GM19240 (cell line): ENCODE results near the gene HHAT.

Source experiments
- DNase-seq: peaks from one replicate; pipeline ENCODE4 v3.0.0; 2011; ENCODE audit warnings: low spot score; ENCODE audit not compliant: insufficient read length

HHAT gene

DNA sequence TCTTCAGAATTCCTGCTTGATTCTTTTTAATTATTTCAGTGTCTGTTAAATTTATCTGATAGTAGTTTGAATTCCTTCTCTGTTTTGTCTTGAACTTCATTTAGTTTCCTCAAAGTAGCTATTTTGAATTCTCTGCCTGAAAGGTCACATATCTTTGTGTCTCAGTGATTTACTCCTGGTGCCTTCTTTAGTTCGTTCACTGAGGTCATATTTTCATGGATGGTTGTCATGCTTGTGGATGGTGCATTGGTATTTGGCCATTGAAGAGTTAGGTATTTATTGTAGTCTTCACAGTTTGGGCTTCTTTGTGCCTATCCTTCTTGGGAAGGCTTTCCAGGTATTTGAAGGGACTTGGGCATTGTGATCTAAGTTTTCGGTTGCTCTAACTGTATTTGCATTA, 267.9 kb downstream of the HHAT start:
- DNase-seq = no peak

DNA sequence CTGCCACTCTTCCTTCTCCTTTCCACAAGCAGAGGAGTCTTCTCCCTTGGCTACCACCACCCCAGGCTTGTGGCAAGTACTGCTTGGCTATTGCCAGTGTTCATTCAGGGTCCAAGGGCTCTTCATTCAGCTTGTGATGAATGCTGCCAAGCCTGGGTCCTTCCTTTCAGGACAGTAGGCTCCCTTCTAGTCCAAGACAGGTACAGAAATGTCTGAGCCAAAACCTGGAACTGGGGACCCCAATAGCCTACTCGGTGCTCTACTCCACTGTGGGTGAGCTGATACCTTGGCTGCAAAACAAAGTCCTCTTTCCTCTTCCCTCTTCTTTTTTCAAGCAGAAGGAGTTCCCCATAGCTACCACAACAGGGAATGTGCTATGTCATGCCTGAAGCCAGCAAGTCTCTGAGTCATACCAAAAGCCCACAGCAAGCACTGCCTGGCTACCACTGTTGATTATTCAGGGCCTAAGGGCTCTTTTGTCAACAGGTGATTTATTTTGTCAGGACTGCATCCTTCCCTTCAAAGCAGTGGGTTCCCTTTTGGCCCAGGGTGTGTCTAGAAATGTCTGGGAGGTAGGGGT, 268.9 kb downstream of the HHAT start:
- DNase-seq = no peak

DNA sequence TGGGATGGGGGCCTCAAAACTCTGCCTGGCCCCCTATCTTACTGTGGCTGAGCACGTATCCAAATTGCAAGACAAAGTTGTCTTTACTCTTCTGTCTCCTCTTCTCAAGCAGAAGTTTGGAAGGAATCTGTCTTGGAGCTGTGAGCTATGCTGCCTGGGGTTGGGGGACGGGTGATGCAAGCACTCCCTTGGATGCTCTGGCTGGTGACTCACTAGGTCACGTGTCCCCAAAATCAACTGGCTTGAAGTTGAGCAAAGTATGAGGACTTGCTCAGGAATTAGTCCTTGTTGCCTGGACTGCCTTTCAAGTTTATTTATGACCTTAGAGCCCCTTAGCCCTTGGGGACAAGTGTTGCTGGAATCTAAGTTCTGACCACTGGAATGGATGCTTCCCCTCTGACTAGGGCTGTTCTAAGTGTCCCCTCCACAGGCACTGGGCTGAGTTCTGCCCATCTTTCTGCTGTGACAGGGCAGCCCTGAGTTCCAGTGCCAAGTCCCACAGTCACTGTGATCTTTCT, 269.5 kb downstream of the HHAT start:
- no peak for DNase-seq

DNA sequence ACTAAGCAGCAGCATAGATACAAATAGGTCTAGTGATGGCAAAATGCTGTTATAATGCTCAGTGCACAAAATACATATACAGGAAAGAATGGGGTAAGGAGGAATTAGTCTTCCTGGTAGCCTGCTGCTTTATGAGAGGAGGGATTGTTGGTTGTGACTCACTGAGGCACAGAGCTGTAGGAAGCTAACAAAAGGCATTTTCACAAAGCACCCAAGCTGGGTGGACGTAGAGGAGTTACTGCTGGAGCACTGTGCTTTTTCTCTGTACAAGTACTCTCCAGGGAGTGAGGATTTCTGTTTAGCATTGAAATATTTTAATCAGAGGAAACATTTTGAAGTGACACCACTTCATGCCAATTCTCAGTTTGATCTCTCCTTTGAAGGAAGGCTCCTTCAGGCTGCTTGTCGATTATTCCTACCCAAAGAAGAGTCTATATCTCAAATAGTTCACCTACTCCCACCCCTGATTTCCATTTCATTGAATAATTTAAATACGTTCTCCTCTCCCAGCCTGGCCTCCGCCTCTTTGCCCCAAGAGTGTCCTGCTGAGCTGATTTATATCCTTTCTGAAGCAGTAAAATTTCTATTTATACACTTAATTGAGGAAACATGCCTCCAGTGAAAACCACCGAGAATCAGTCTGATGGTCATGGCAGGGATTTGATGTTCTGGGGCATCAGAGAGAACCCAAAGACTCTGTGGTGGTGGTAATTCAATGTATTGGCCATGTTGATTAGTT, 271.9 kb downstream of the HHAT start:
- DNase-seq = no peak

DNA sequence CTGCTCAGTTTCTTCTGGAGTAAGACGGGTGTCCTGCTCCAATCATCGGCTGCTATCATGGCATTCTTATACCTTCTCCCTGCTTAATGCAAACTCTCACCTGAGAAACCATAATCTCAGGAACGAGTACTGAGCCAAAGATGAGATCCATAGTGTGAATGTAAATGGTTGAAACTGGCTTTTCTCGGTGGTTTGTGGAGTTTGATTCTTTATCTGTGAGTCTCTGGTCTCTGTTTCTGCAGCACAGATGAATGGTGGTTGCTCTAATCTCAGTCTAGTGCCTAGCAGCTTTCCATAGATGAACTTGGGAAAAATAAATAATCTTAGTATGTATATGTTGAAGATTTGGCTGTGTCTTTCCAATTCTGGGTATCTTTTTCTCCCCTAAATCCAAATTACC, 274.4 kb downstream of the HHAT start:
- no peak for DNase-seq

DNA sequence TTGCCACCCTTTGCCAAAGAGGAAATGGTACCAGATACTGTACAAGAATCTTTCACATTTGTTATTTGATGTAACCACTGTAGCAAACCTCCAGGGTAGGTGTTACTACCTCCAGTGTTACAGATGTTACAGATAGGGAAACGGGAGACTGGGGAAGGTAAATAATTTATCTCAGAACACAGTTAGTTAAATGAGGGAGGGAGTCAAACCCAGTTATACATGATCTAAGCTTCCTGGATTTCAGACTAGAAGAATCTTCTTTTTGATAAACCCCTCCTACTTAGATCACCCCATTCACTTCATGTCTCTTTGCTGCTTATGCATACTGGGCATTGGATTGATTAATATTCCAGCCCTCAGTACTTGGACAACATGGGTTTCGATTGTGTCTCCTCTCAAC, 276.4 kb downstream of the HHAT start:
- DNase-seq = no peak

DNA sequence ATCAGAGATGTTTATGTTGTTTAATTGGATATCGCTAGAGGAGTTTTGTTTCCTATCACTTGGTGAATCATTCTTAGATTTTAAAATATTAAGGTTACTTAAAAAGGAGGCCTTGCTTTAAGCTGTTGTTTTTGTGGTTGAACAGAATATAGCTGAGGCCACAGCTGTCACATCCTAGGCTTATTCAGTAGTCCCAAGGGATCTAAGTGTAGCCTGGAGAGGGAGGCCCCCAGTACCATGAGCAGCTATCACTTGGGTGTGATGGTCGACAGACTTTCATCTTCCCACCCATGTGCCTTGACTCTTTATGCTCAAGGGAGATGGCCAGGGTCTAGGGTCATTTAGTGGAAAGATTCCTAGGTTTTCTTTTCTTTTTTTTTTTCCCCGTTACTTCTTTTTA, 278.7 kb downstream of the HHAT start:
- no peak for DNase-seq

DNA sequence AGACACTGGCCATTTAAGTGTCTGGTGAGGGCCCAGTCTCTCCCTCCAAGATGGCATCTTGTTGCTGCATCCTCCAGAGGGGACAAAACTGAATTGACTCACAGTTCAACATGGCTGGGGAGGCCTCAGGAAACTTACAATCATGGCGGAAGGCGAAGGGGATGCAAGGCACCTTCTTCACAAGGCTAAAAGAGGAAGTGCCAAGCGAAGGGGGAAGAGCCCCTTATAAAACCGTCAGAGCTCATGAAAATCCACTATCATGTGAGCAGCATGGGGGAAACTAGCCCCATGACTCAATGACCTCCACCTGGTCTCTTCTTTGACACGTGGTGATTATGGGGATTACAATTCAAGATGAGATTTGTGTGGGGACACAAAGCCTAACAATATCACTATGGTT, 280.1 kb downstream of the HHAT start:
- no peak for DNase-seq

DNA sequence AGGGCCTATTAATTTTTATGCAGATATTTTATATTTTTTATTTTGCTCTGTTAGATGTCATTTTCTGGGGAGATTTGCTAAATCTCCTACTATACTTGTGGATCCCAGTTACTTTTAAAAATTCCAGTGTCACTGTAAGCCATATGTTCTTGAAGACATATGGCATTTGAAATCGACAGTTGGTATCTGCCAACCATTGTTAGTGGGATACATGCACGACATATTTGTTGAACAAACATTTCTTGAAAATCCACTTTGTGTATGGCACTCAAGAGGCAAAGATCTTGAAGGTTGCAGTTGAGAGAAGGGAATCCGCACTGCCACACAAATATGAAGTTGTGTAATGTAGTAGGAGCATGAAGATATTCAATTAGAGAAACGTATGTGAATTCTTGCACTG, 287.7 kb downstream of the HHAT start:
- no peak for DNase-seq

DNA sequence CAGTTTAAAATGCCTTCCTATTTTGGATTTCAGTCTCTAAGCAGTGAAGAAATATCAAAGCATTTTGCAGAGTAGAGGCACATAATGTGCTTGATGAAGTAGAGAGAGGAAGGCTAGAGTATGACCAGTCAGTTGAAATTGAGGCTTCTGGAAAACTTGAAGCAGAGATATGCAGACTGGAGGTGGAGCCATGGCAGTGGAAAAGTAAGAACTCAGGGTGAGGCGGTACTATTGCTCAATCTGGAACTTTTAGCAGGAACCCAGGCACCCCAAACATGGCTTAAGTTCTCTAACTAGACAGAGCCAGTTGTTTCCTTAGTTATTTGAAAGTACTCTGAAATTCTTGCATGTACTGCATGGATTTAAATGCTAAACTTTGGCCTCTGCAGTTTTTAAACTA, 288.6 kb downstream of the HHAT start:
- DNase-seq = no peak

DNA sequence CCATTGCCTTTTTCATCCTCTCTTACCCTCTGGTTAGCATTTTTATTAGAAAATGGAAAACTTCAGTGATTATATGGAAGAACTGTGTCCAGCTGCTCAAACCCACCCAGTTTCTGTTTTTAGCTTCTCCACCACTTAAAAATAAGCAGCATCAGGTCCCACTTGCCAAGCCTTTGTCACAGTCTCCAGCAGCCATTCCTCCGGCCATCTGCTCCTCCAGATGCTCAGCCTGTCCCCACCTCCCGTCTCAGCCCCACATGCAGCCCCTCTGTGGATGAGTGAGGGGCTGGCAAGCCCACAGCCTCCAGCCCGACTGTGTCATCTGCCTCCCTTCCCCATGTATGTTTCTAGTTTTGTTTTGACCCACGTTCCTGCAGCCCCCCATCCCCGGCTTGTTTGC, 289.7 kb downstream of the HHAT start:
- DNase-seq = no peak

DNA sequence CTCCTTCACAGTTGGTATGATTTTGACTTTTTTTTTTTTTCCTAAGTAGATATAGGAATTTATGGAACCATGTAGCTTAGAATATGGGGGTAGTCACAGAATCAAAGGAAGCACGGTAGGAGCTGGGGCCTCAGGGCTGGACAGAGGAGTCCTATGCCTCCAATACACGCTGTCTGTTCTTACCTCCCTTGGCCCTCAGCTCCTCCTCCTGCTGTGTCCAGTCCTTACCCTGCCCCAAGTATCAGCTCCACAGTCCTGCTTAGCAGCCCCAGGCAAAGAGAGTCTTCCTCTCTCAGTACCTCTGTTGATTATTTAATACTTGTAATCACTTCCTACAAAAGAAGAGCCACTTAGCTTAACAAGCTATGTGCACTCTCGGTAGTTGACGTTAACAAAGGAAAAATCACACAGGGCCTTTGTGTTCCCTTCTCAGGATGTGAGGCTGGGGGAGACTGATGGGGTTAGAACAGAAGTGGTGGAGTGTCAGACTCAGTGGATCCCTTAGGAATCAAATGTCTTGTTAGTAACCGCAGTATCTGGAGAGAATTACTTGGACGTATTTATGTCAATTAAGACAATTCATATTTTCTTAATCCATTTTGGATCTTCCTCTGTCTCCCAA, 292.3 kb downstream of the HHAT start:
- no peak for DNase-seq

DNA sequence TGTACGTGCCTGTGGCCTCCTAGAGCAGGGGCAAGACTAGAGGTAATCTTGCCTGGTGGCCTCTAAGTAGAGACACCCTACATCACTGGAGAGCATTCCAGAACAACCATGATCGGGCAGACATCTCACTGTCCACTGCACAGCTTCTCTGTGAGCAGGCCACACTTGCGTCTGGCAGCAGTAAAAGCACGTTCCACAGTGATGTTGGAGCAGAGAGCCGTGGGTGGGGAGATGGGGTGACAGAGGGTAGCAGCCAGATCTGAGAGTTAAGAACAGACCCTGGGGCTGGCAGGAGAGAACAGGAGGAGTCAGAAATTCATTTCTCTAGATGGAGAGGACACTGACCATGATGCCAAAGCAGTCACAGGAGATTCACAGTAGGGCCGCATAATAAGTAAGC, 293.0 kb downstream of the HHAT start:
- DNase-seq = no peak

DNA sequence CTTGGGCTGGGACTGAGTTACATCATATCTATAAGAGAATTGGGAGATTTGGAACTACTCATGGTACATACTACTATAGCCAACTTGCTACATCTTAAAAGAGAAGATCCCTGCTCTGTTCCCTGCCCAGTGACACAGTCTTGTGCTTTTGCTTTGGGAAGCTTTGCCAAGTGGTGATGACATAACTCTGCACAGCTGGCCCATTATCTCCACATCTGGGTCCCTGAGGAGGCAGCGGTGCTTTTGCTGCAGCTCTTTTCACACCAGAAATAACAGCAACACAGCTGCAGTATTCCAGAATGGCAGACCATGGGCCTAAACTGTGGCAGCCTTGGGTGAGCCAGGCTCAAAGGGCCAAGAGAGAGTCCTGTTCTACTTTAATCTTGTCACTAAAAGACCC, 296.0 kb downstream of the HHAT start:
- no peak for DNase-seq

DNA sequence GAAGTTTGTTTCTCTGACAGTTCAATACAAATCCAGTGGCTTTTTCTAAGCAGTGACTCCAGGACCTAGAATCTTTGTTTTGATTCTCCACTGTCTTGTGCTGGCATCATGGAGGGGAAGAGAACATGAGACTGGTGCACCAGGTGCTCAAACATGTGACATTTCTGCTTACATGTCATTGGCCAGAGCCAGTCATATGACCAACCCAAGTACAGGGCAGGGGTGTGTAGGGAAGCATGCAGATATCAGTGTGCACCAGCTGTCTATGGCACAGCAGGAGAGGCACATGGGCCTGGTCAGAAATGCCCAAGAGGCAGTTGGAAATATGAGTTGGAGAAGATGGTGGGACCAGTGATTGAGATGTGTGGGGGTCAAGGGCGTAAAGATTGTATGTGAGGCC, 297.0 kb downstream of the HHAT start:
- DNase-seq = no peak

DNA sequence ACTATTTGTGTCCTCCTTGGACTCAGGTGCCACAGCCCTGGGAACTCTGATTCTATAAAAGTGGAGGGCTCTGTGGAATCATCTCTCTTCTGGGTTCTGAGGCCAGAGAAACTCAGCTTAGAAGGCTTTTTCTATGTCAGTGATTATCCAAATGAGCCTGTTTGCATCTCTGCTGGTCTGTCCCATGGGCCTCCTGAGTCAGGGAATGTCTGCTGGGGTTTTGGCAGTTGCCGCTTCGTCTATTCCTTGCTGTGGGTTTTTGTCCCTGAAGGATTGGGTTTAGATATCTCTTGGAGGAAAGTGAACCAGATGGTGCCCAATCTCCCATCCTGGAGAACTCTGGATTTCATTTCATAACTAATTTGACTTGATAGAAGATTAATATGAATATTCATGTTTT, 297.6 kb downstream of the HHAT start:
- DNase-seq = no peak

DNA sequence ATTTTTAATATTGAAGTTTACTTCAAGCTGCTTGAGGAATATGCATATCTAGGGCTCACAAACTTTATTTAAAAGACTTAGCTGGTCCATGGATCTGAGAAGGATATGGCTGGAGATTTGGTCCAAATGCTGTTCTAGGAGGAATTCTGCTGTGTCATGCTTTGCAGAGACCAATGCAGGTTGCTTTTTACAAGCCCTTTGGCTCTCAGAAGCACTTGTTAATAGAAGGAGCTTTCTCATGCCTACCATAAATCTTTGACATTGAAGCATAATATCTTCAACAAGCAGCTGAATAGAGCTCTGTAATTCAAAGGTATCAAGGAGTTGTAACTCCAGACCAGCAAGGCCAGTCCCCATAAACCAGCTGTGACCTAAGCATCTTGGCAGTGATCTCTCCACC, 299.1 kb downstream of the HHAT start:
- no peak for DNase-seq

DNA sequence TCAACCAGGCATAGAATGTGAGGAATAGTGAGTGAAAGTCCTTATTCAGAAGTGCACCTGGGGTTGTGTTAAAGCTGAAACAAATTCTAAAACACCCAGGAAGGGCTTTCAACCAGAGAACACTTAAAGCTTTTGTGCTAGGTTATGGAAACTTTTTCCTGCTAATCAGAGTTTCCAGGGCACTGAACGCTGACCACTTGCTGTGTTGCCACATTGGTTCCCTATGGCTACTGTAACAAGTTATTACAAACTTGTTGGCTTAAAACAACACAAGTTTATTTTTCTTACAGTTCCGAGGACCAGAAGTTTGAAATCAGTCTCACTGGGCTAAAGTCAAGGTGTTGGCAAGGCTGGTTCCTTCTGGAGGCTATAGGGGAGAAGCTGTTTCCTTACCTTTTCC, 300.6 kb downstream of the HHAT start:
- no peak for DNase-seq

DNA sequence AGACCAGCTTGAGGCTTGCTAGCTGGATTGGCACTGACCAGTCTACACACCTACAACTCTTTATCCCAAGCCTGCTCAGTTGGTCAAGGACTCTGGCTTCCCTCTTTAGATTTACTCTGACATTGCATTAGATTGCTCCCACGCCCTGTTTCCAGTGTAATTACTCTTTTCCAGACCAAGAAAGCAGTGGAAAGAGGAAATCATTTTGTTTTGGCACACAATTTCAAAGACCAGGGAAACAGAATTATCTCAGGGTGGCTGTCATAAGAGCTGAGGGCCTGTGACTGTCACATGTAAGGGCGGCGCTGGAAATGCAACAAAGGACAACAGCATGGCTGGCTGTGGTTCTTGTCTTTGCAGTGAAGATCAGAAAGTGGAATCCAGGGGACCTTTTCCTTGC, 302.7 kb downstream of the HHAT start:
- DNase-seq = no peak

DNA sequence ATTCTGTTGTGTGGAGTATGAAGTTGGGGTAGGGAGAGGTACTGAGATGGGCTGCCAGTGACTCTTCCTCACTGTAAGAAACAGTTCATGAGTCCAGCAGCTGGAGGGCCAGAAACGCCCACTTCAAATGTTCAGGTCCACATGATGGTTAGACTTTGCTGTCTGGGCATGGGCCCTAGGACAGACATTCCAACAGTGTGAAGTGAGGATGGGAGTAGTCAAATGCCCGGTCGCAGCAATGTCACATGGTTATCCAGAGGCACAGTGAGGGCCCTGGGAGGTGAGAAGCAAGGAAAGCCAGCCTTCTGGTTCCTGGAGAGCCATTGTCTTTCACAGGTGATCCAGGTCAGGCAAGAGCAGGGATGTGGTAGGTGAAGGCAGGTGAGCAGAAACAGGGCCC, 304.4 kb downstream of the HHAT start:
- no peak for DNase-seq

DNA sequence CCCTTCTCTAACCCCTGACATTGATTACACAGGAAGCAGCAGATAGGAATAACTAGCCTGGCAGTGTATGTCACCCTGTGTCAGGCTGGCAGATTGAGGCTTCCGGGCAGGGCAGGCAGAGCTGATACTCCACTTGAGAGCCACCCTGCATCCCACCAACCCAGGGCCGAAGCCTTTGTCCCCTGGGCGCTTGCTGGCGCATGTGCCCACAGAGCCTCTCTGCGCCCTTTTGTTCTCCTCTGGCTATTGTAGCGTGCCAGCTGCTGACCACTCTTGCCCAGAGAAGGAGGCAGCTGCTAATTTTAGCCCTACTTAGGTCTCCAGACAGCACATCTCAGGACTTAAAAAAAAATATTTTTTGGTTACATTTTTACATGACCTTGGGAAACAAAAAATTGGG, 304.9 kb downstream of the HHAT start:
- DNase-seq = no peak

DNA sequence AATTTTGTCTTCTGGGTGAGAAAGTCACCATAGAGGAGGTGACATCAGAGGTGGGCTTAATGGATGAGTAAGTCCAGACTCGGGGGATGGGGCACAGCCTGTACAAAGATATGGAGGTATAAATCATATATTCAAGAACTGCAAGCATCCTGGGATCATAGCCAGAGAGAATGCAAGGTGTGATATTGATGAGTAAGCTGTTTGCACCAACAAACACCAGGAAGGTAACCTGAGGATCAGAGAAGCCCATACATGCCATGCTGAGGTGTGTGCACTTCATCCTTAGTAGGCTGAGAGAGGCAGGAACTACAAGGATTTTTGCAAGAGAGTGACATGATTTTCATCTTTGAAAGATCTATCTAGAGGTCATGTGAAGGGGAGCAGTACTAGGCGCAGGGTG, 306.4 kb downstream of the HHAT start:
- no peak for DNase-seq

DNA sequence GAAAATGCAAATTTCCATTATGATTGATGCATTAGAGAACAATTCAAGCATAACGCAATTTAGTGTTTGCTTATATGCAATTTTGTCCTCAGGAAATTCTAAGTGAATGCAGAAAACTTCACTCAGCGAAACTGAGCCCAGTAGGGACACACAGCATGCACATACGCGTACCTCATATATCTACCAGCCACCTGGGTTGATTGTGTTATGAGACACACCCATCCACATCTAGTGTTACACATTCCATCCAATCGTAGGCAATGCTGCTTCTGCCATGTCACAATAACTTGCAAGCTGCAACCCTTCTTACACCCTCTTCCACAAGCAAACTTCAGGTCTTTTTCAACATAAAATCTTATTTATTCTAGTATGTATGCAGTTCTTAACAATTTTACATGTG, 312.9 kb downstream of the HHAT start:
- DNase-seq = no peak
